ENCODE measurements around the gene KICS2. TPM values are rescaled to one million over a fixed set of nuclear protein-coding genes. Genes with fewer than 3 reads are reported as not detected.

The KICS2 gene
- total RNA-seq = 3.2 and 3.8 TPM in 2 replicates
- polyA plus RNA-seq = 1.4 and 1.6 TPM in 2 replicates
- 1.7 and 1.9 TPM in 2 replicates for polyA plus RNA-seq (2011; cell fraction: cytosol; rRNA removed)
- 2.6 and 3.1 TPM in 2 replicates for polyA plus RNA-seq (2011; cell fraction: nucleus; rRNA removed)
- polyA plus RNA-seq (2012) = 2.1 and 2.2 TPM in 2 replicates
- 4.1 and 5.4 TPM in 2 replicates for polyA minus RNA-seq
- 9.0 TPM for polyA minus RNA-seq (2011; cell fraction: cytosol; rRNA and poly(A)+ RNA removed)
- 6.2 and 7.7 TPM in 2 replicates for polyA minus RNA-seq (2011; cell fraction: nucleus; rRNA and poly(A)+ RNA removed)
- percentile 48 among the genes with signal in this experiment for Bru-seq, nascent RNA
- BruChase-seq, experiment 1, labeled RNA remaining after a 6-hour chase = percentile 47 among the genes with signal in this experiment
- percentile 46 among the genes with signal in this experiment for BruChase-seq, experiment 2, labeled RNA remaining after a 2-hour chase
- long read RNA-seq, full-length matches to known transcripts = 5 of 5 reads
- long read RNA-seq, partial matches to known transcripts = 0 of 5 reads
- long read RNA-seq, other reads (novel, unspliced or antisense) = 0 of 5 reads

GRCh38 chr12:64222009-64222765 is at the start of gene KICS2:
KICS2 (minus strand) TSS chr12:64222296; CDS start chr12:64222237, 59 bp downstream.
- Histone ChIP-seq H3K27ac (ENCODE audit: insufficient read depth, low read depth, low read length) (peak within 1 kb of the TSS; percentile 80), H3K27me3 (ENCODE audit: control insufficient read depth in 2 of 2, insufficient read depth in 2 of 2, low read length in 2 of 2) (no peaks in the 10 kb centered on the region), H3K9ac (replicated peaks; ENCODE audit: extremely low read depth, insufficient read depth, low read length) (peak within 1 kb of the TSS; percentile 89), H2AFZ (ENCODE audit: low read depth, low read length) (peak within 1 kb of the TSS; percentile 67), H3K4me1 (ENCODE audit: control insufficient read depth, extremely low read depth, insufficient read depth, low read length) (peaks cover 7% of the 10 kb centered on the region), H3K9me1 (replicated peaks; ENCODE audit: control insufficient read depth, extremely low read depth, insufficient read depth, low read length) (no peaks in the 10 kb centered on the region), H3K4me2 (ENCODE audit: insufficient read depth, low read length) (peak within 1 kb of the TSS; percentile 84), H3K79me2 (ENCODE audit: control insufficient read depth, insufficient read depth, low read length) (no peaks in the 10 kb centered on the region), H3K36me3 (ENCODE audit: control insufficient read depth in 2 of 2, extremely low read depth in 1 of 2, insufficient read depth in 2 of 2, low read length in 2 of 2) (no peaks in the 10 kb centered on the region), H4K20me1 (replicated peaks; ENCODE audit: control insufficient read depth, extremely low read depth, insufficient read depth, low read length) (no peaks in the 10 kb centered on the region), H3K9me3 (replicated peaks; ENCODE audit: control insufficient read depth, insufficient read depth, low read length) (no peaks in the 10 kb centered on the region), H3K4me3 (replicated peaks in 1 of 3; ENCODE audit: insufficient read depth in 1 of 3, low read depth in 1 of 3, low read length in 3 of 3) (peak within 1 kb of the TSS; percentile 50 to 80 (median 67))
- ChIA-PET POLR2A (no interaction called here), CTCF (interaction anchor here (0.6 to 1.5 kb wide), 7 partner anchors 14 to 396 kb away, joined by 3 to 10 read pairs (median 3); partner anchors contain the start of genes C12orf56 and SRGAP1)
- intact Hi-C loops (cut with micrococcal nuclease) (loop anchor here (1.0 to 5.0 kb wide), 5 partner anchors 41 to 325 kb away; partner anchors contain the start of gene XPOT), dilution Hi-C loops (cut with MboI; ENCODE audit: extremely low pct_ligation_motif_present, low sequenced_read_pairs) (no loop called here)
- TSS peak; percentile 74 for BruUV-seq (replicated peaks)
- TF ChIP-seq FOS (IDR thresholded peaks at IDR 0.05; ENCODE audit: borderline replicate concordance, insufficient read depth, low read length) = peak; percentile 8
- TF ChIP-seq MAX (IDR thresholded peaks at IDR 0.05; ENCODE audit: insufficient read depth, insufficient read length) = peak; percentile 96
- TF ChIP-seq POLR2AphosphoS5 (IDR thresholded peaks at IDR 0.05; ENCODE audit: insufficient read depth, low read depth, low read length) = peak; percentile 91
- TF ChIP-seq POLR2A (IDR thresholded peaks at IDR 0.05; ENCODE audit: low read depth, low read length) = peak; percentile 67
- TF ChIP-seq EZH2 (IDR thresholded peaks at IDR 0.05; ENCODE audit: borderline replicate concordance, low read depth, low read length, severe bottlenecking) = no peak
- TF ChIP-seq JUN (IDR thresholded peaks at IDR 0.05; ENCODE audit: borderline replicate concordance, insufficient read depth, insufficient read length, low read depth) = peak; percentile 87
- no peak for TF ChIP-seq GATA2 (IDR thresholded peaks at IDR 0.05; ENCODE audit: insufficient read depth, insufficient read length, low read depth, low read length)
- peak; percentile 98 for TF ChIP-seq MYC (IDR thresholded peaks at IDR 0.05; ENCODE audit: low read depth, low read length)
- TF ChIP-seq CTCF (IDR thresholded peaks at IDR 0.05; ENCODE audit: extremely low read depth in 1 of 2, insufficient read depth in 1 of 2, low read depth in 1 of 2, low read length in 2 of 2) = no peak
- DNase-seq (ENCODE audit: low read depth, low spot score) = peak; percentile 95
- peak; percentile 82 for FAIRE-seq

Measured in endothelial cell of umbilical vein (primary cell).